HEK293 (cell line): ENCODE results near the gene UCHL1.

Experiments used
- CTCF ChIA-PET: fragments of 350-600 bp; formaldehyde crosslinking; extraction: SDS; loops from one replicate; lab custom pipeline; 2021; ENCODE audit warnings: antibody characterized with exemption; lab: Yijun Ruan, JAX
- POLR2A ChIA-PET: fragments of 300-600 bp; formaldehyde crosslinking; extraction: SDS; loops from one replicate; lab custom pipeline; 2020; ENCODE audit warnings: antibody characterized with exemption, inconsistent platforms; lab: Yijun Ruan, JAX
- H3K27ac ChIP-seq: fragments of 200-500 bp; sonication (Bioruptor generic); 2 replicates; pipeline ENCODE4 v1.5.1; 2014; ENCODE audit warnings: low read depth, low read length, control low read depth, inconsistent platforms; ENCODE audit errors: extremely low read depth
- H3K36me3 ChIP-seq, 2 experiments: fragments of 200-500 bp in 1 of 2; sonication (Bioruptor generic) in 1 of 2; 1 replicate in 1 of 2; 2 replicates in 1 of 2; pipeline ENCODE4 v1.5.1; 2014 to 2017; ENCODE audit warnings: inconsistent platforms in 2 of 2, low read length in 2 of 2; ENCODE audit not compliant: control insufficient read depth in 2 of 2, insufficient read depth in 1 of 2
- H3K4me1 ChIP-seq: fragments of 200-500 bp; sonication (Bioruptor generic); 2 replicates; pipeline ENCODE4 v1.5.1; 2014; ENCODE audit warnings: mild to moderate bottlenecking, low read length, inconsistent platforms; ENCODE audit not compliant: control insufficient read depth, insufficient read depth
- H3K4me3 ChIP-seq: 2 replicates; pipeline ENCODE4 v1.5.1; 2011; ENCODE audit warnings: low read depth, mild to moderate bottlenecking, control low read depth, low read length, moderate library complexity
- H3K9me3 ChIP-seq: fragments of 200-500 bp; sonication (Bioruptor generic); 2 replicates; pipeline ENCODE4 v1.5.1; 2014; ENCODE audit warnings: low read depth, low read length, inconsistent platforms; ENCODE audit not compliant: control insufficient read depth, insufficient read depth
- ATF2 ChIP-seq: fragments of 450-650 bp; formaldehyde crosslinking; IDR thresholded peaks from 2 replicates; pipeline ENCODE4 v1.5.1; 2016; ENCODE audit warnings: missing biosample characterization, missing genetic modification characterization, low read depth
- HIC1 ChIP-seq: fragments of 450-650 bp; formaldehyde crosslinking; IDR thresholded peaks from 2 replicates; pipeline ENCODE4 v1.5.1; 2016; ENCODE audit warnings: missing biosample characterization, missing genetic modification characterization
- PRDM1 ChIP-seq: fragments of 450-650 bp; formaldehyde crosslinking; IDR thresholded peaks from 2 replicates; pipeline ENCODE4; 2016; ENCODE audit warnings: missing biosample characterization, missing genetic modification characterization
- REPIN1 ChIP-seq: fragments of 450-650 bp; formaldehyde crosslinking; IDR thresholded peaks from 2 replicates; pipeline ENCODE4 v1.5.1; 2017; ENCODE audit warnings: missing biosample characterization, missing genetic modification characterization, low read depth
- SALL2 ChIP-seq: fragments of 450-650 bp; formaldehyde crosslinking; IDR thresholded peaks from 2 replicates; pipeline ENCODE4 v1.5.0; 2017; ENCODE audit warnings: missing biosample characterization, mild to moderate bottlenecking, missing genetic modification characterization, borderline replicate concordance
- SETDB1 ChIP-seq: IDR thresholded peaks from one replicate; pipeline ENCODE4 v1.6.1; 2017; ENCODE audit warnings: mild to moderate bottlenecking, low read length, moderate library complexity, mixed read lengths; ENCODE audit not compliant: insufficient read length
- SP7 ChIP-seq: fragments of 450-650 bp; formaldehyde crosslinking; IDR thresholded peaks from 2 replicates; pipeline ENCODE4 v1.5.1; 2016; ENCODE audit warnings: missing biosample characterization, missing genetic modification characterization
- TCF7L2 ChIP-seq: IDR thresholded peaks from 2 replicates; pipeline ENCODE4 v1.6.1; 2011; ENCODE audit warnings: low read depth, mild to moderate bottlenecking, inconsistent platforms, low read length, moderate library complexity, borderline replicate concordance
- ZBTB21 ChIP-seq: fragments of 450-650 bp; formaldehyde crosslinking; IDR thresholded peaks from 2 replicates; pipeline ENCODE4 v1.5.1; 2017; ENCODE audit warnings: missing biosample characterization, missing genetic modification characterization
- ZEB2 ChIP-seq: fragments of 450-650 bp; formaldehyde crosslinking; IDR thresholded peaks from 2 replicates; pipeline ENCODE4 v1.5.1; 2016; ENCODE audit warnings: missing biosample characterization, missing genetic modification characterization
- ZNF132 ChIP-seq: fragments of 450-650 bp; formaldehyde crosslinking; IDR thresholded peaks from 2 replicates; pipeline ENCODE4 v1.5.1; 2017; ENCODE audit warnings: missing biosample characterization, missing genetic modification characterization, borderline replicate concordance
- ZNF157 ChIP-seq: fragments of 450-650 bp; formaldehyde crosslinking; IDR thresholded peaks from 2 replicates; pipeline ENCODE4 v1.5.1; 2016; ENCODE audit warnings: missing biosample characterization, missing genetic modification characterization
- ZNF202 ChIP-seq: fragments of 450-650 bp; formaldehyde crosslinking; IDR thresholded peaks from 2 replicates; pipeline ENCODE4 v1.5.1; 2016; ENCODE audit warnings: missing biosample characterization, missing genetic modification characterization, borderline replicate concordance
- ZNF350 ChIP-seq: fragments of 450-650 bp; formaldehyde crosslinking; IDR thresholded peaks from 2 replicates; pipeline ENCODE4 v1.5.0; 2017; ENCODE audit warnings: missing biosample characterization, mild to moderate bottlenecking, missing genetic modification characterization
- ZNF623 ChIP-seq: fragments of 450-650 bp; formaldehyde crosslinking; IDR thresholded peaks from 2 replicates; pipeline ENCODE4 v1.5.1; 2016; ENCODE audit warnings: missing biosample characterization, missing genetic modification characterization
- ZNF629 ChIP-seq: fragments of 450-650 bp; formaldehyde crosslinking; IDR thresholded peaks from 2 replicates; pipeline ENCODE4 v1.5.1; 2017; ENCODE audit warnings: missing biosample characterization, missing genetic modification characterization
- ZNF660 ChIP-seq: fragments of 450-650 bp; IDR thresholded peaks from 2 replicates; pipeline ENCODE4 v1.5.1; 2018; ENCODE audit warnings: missing biosample characterization, mild to moderate bottlenecking, missing genetic modification characterization
- ZNF664 ChIP-seq: fragments of 450-650 bp; formaldehyde crosslinking; IDR thresholded peaks from 2 replicates; pipeline ENCODE4 v1.5.1; 2016; ENCODE audit warnings: missing biosample characterization, missing genetic modification characterization
- ZNF768 ChIP-seq: fragments of 450-650 bp; formaldehyde crosslinking; IDR thresholded peaks from 2 replicates; pipeline ENCODE4 v1.5.1; 2018; ENCODE audit warnings: missing biosample characterization, mild to moderate bottlenecking, missing genetic modification characterization
- ZSCAN23 ChIP-seq: fragments of 450-650 bp; formaldehyde crosslinking; IDR thresholded peaks from 2 replicates; pipeline ENCODE4 v1.5.1; 2016; ENCODE audit warnings: missing biosample characterization, missing genetic modification characterization
- TF ChIP-seq, protein P1 (sequence below): fragments of 450-650 bp; formaldehyde crosslinking; IDR thresholded peaks from 2 replicates; pipeline ENCODE4 v1.5.1; 2017; ENCODE audit warnings: missing biosample characterization, missing genetic modification characterization
- TF ChIP-seq, protein P2 (sequence below): fragments of 450-650 bp; formaldehyde crosslinking; IDR thresholded peaks from 2 replicates; pipeline ENCODE4 v1.5.1; 2017; ENCODE audit warnings: missing biosample characterization, missing genetic modification characterization
- TF ChIP-seq, protein P3 (sequence below): fragments of 450-650 bp; formaldehyde crosslinking; IDR thresholded peaks from 2 replicates; pipeline ENCODE4 v1.5.1; 2017; ENCODE audit warnings: missing biosample characterization, mild to moderate bottlenecking, missing genetic modification characterization, moderate library complexity

The UCHL1 gene

GRCh38 chr4:41217020-41217333, 39.8 kb upstream of the UCHL1 start:
- no peak overlapping the region for H3K4me3 ChIP-seq
- ChIA-PET POLR2A (interaction anchor here (0.6 to 2.4 kb wide), 4 partner anchors 12 to 1621 kb away, joined by 3 to 25 read pairs (median 4); partner anchors contain the start of gene UCHL1), CTCF (interaction anchor here (1.0 to 1.5 kb wide), 4 partner anchors 12 to 240 kb away, joined by 6 to 9 read pairs (median 6); no protein-coding TSS in a partner anchor)
- no peaks in the 10 kb centered on the region for H3K9me3 ChIP-seq
- H3K27ac ChIP-seq = peak overlapping the region; percentile 76; the same call in 1 of the 2 replicates
- no peaks in the 10 kb centered on the region for H3K36me3 ChIP-seq
- no peaks in the 10 kb centered on the region for H3K4me1 ChIP-seq
- TF ChIP-seq TCF7L2 (no peak), ZNF768 (tag by site-specific recombination) (no peak), REPIN1 (tag by site-specific recombination) (no peak), ZNF350 (tag by site-specific recombination) (no peak), PRDM1 (no peak), ZNF202 (tag by site-specific recombination) (no peak), SALL2 (tag by site-specific recombination) (no peak)
- TF ChIP-seq, protein P1, sequence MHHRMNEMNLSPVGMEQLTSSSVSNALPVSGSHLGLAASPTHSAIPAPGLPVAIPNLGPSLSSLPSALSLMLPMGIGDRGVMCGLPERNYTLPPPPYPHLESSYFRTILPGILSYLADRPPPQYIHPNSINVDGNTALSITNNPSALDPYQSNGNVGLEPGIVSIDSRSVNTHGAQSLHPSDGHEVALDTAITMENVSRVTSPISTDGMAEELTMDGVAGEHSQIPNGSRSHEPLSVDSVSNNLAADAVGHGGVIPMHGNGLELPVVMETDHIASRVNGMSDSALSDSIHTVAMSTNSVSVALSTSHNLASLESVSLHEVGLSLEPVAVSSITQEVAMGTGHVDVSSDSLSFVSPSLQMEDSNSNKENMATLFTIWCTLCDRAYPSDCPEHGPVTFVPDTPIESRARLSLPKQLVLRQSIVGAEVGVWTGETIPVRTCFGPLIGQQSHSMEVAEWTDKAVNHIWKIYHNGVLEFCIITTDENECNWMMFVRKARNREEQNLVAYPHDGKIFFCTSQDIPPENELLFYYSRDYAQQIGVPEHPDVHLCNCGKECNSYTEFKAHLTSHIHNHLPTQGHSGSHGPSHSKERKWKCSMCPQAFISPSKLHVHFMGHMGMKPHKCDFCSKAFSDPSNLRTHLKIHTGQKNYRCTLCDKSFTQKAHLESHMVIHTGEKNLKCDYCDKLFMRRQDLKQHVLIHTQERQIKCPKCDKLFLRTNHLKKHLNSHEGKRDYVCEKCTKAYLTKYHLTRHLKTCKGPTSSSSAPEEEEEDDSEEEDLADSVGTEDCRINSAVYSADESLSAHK (tag by site-specific recombination) = no peak

DNA sequence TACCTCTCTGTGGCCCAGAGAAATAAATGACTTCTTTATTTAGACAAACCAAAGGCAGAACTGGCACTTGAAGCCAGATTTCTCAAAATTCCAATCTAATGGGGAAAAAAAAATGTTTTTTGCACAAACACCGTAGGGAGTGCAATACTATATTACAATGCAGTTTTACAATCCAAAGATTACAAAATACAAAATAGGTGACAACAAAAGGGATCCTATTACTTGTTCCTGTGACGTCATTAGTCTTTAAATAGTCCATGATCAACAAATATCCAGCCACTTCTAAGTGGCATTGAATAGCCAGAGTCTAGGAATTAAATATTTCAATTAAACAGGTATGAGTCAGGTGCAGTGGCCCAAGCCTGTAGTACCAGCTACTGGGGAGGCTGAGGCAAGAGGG, 39.4 kb upstream of the UCHL1 start:
- TF ChIP-seq ZNF660 (tag by site-specific recombination) (peak; percentile 53; the same call in 1 of the 2 replicates), ZSCAN23 (tag by site-specific recombination) (no peak), SP7 (tag by site-specific recombination) (0 out of 2 replicates have a peak, but pooled peaks have one; percentile 19), ZNF629 (tag by site-specific recombination) (peak; percentile 84), SETDB1 (no peak), ZNF132 (no peak), ZNF623 (tag by site-specific recombination) (no peak), ATF2 (tag by site-specific recombination) (peak; percentile 92), PRDM1 (no peak), ZBTB21 (tag by site-specific recombination) (peak; percentile 83), HIC1 (tag by site-specific recombination) (0 out of 2 replicates have a peak, but pooled peaks have one; percentile 23), ZNF157 (tag by site-specific recombination) (no peak), ZNF664 (tag by site-specific recombination) (0 out of 2 replicates have a peak, but pooled peaks have one; percentile 73), ZEB2 (tag by site-specific recombination) (0 out of 2 replicates have a peak, but pooled peaks have one; percentile 13)
- TF ChIP-seq, protein P2, sequence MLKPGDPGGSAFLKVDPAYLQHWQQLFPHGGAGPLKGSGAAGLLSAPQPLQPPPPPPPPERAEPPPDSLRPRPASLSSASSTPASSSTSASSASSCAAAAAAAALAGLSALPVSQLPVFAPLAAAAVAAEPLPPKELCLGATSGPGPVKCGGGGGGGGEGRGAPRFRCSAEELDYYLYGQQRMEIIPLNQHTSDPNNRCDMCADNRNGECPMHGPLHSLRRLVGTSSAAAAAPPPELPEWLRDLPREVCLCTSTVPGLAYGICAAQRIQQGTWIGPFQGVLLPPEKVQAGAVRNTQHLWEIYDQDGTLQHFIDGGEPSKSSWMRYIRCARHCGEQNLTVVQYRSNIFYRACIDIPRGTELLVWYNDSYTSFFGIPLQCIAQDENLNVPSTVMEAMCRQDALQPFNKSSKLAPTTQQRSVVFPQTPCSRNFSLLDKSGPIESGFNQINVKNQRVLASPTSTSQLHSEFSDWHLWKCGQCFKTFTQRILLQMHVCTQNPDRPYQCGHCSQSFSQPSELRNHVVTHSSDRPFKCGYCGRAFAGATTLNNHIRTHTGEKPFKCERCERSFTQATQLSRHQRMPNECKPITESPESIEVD (tag by site-specific recombination) = peak; percentile 89
- TF ChIP-seq, protein P3, sequence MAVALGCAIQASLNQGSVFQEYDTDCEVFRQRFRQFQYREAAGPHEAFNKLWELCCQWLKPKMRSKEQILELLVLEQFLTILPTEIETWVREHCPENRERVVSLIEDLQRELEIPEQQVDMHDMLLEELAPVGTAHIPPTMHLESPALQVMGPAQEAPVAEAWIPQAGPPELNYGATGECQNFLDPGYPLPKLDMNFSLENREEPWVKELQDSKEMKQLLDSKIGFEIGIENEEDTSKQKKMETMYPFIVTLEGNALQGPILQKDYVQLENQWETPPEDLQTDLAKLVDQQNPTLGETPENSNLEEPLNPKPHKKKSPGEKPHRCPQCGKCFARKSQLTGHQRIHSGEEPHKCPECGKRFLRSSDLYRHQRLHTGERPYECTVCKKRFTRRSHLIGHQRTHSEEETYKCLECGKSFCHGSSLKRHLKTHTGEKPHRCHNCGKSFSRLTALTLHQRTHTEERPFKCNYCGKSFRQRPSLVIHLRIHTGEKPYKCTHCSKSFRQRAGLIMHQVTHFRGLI (tag by site-specific recombination) = no peak
- TF ChIP-seq, all 188 proteins: peak for 9
- Histone ChIP-seq H3K27ac (no peak overlapping the region), H3K4me1 (peaks cover 2% of the 10 kb centered on the region; the same call in 1 of the 2 replicates), H3K36me3 (no peaks in the 10 kb centered on the region), H3K9me3 (no peaks in the 10 kb centered on the region), H3K4me3 (no peak overlapping the region)
- ChIA-PET POLR2A (interaction anchor here (2.4 kb wide), 1 partner anchor 39 kb away, joined by 25 read pairs; the partner anchor contains the start of gene UCHL1), CTCF (interaction anchor here (0.7 to 1.3 kb wide), 2 partner anchors 293 to 320 kb away, joined by 3 to 5 read pairs; no protein-coding TSS in a partner anchor)
